Renal cortex interstitium (tissue), 15 donors: ENCODE results near the gene PLA2G2C. TPM values are rescaled to one million over a fixed set of nuclear protein-coding genes. Genes with fewer than 3 reads are reported as not detected.
"Not testable (repeated sequence)": the region's sequence is repeated elsewhere in the genome, so short reads cannot be mapped to it uniquely, and the experiment has no call there.

Experiments used
- DNase-seq, 11 donors: peaks; one replicate each; pipeline ENCODE4 v3.0.0-alpha.2; 2013; ENCODE audit warnings: low read depth in 9 of 11, low spot score in 4 of 11; ENCODE audit errors: extremely low read depth in 1 of 11
- long read RNA-seq, 16 experiments: transcript quantifications; one replicate each; lab custom pipeline, GENCODE V29; 2026
- polyA plus RNA-seq, 3 donors: library from polyadenylated mRNA; unstranded; fragments of 120-200 nt; gene quantifications; one replicate each; pipeline ENCODE4 v1.2.1, GENCODE V29; 2013; ENCODE audit not compliant: insufficient read length in 3 of 3

The PLA2G2C gene
- under 1 TPM in 2 of 3 donors, not detected in 1; 0.11 to 0.33 TPM for polyA plus RNA-seq
- long read RNA-seq, donor 1, result 0 reads
- long read RNA-seq, donor 2, result 0 reads
- long read RNA-seq, donor 3, result 0 reads
- long read RNA-seq, donor 4, result 0 reads
- long read RNA-seq, donor 5, result 0 reads
- long read RNA-seq, donor 6, result 0 reads
- long read RNA-seq, donor 7, result 0 reads
- long read RNA-seq, donor 8, result 0 reads
- long read RNA-seq, donor 9, result 0 reads
- long read RNA-seq, donor 10, result 0 reads
- long read RNA-seq, donor 11, result 0 reads
- long read RNA-seq, donor 12, result 0 reads
- long read RNA-seq, donor 13, result 0 reads
- long read RNA-seq, donor 14, result 0 reads
- long read RNA-seq, donor 15, result 0 reads
- long read RNA-seq, donor 16, result 0 reads

GRCh38 chr1:20185834-20186782 is at the start of gene PLA2G2C, which contains the start of gene UBXN10:
Gene PLA2G2C (minus strand): TSS chr1:20186518. CDS start chr1:20177363, 9,155 bp downstream.
Gene UBXN10 (plus strand): TSS chr1:20186096. CDS start chr1:20190562, 4,466 bp downstream.
- DNase-seq, result peak in 6 of 11 donors; percentile 46 to 68 (median 59)

- no peak for DNase-seq
Measured at GRCh38 chr1:20234788-20235535, 48.6 kb upstream of the PLA2G2C start.

- DNase-seq, result no peak
Measured at GRCh38 chr1:20233866-20234265, 47.5 kb upstream of the PLA2G2C start.

DNA sequence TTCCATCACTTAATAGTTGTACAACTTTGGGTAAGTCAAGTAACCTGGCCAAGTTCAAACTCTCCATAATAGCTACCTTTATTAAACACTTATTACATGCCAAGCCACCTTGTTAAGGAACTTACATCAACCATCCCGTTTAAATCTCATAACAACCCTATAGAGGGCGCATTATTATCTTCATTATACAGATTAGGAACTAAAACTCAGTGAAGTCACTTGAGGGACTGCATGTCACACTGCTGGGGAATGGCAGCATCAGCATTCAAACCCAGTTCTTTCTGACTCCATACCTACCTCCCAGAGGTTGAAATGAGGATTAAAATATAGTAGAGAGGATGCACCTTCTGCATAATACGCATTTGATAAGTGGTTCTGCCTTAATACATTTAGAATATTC is 47.1 kb upstream of the PLA2G2C start:
- no peak for DNase-seq

DNA sequence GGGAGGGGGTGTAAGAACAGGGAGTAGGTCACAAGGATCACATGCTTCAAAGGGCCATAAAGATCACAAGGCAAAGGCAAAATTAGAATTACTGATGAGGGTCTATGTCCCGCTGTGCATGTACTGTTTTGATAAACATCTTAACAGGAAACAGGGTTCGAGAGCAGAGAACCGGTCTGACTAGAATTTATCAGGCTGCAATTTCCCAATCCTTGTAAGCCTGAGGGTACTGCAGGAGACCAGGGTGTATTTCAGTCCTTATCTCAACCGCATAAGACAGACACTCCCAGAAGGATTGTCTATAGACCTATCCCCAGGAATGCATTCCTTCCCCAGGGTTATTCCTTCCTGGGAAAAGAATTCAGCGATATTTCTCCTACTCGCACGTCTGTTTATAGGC is 46.2 kb upstream of the PLA2G2C start:
- not testable (repeated sequence) for DNase-seq

DNA sequence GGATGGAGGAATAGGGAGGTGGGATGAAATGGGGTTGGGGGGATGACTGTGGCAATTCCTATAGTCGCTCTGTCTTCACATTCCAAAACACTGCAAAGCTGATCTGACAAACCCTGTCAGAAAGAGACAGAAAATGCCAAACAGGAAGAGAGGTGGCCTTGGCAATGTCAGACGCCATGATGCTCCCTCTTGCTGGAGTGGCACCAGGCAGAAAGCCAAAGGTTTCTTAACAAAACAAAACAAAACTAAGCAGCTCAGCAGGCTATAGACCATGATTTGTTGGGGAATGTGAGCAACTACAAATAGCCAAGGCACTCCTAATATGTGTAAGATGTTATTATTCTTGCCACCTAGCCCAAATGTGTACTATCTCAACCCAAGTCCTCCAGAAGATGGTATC is 42.9 kb upstream of the PLA2G2C start:
- no peak for DNase-seq

DNA sequence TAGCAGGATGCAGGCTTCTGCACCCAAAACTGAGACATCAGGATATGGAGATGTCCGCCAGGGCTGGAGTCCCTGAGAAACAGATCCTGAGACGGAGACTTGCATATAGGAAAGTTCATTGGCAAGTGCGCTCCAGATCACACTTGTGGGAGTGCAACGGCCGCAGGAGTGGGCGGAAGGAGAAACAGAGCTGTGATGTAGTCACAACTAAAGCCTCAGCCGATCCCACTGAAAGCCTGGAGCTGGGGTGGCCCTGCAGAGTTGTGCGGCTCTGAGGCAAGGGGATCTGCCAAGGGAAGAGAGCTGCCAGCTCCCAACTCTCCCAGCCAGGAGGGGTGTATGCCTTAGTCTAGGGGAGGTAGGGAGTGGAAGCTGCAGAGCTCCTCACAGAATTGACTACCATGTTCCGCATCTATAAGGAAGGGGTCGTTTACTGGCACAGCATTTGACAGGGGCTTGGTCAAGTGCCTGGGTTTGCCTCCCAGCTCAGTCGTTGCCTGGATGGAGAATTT is 42.1 kb upstream of the PLA2G2C start:
- no peak for DNase-seq

- DNase-seq, result no peak
Measured at GRCh38 chr1:20227704-20228103, 41.4 kb upstream of the PLA2G2C start.

DNA sequence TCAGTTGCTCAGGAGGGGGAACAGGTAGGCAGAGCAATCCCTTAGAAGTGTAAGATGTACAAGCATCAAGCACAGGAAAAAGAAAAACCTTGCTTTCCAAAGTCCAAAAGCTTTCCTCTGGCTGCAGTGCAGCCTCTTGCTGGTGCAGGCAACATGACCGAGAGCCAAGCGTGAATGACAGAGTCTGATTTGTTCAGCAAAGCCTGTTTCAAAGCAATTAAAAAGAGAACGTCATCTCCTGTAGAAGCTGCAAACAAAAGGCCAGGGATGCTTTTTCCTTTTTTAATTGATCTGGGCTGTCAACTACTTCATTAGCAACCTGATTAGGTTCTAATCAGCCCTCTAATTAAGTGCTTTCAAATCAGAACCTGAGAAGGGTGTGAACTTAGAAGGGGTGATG is 38.2 kb upstream of the PLA2G2C start:
- no peak for DNase-seq

DNA sequence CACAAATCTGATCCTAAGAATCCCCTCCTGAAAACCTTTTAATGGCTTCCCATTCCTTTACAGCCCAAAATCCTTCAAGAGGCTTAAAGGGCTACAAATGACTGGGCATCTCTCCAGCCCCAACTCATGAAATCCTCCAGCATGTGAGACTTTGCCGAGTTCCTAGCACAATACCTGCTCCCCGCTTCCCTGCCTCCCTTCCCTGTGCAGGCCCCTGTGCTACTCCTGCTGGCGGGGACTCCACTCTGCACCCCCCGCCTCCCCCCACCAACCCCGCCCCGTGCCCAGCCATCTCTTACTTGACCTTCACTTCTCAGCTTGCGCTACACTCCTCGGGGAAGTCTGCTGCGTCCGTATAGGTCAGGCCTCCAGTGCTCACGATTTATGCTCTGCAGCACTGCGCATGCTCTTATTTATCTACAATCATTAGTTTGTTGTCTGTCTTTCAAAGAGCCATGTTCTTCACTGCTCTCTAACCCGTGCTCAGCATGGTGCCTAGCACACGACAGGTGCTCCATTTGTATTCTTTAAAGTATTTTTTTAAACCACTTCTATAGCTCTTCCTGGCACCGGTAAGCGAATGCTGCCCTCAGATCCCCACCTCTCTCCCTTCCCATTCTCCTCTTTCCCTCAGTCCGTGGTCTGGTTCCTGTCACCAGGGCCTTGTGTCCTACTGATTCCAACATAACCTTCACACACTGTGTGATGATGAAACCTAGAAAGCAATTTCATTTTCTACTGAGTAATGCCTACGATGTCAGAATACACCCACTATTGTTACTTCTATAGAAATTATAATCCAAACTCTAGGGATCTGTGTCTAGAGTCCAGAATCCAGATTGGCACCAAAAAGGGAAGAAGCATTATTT is 37.5 kb upstream of the PLA2G2C start:
- DNase-seq, result peak in 4 of 11 donors; percentile 29 to 38 (median 33)

- DNase-seq, result no peak
Measured at GRCh38 chr1:20223106-20223505, 36.8 kb upstream of the PLA2G2C start.

DNA sequence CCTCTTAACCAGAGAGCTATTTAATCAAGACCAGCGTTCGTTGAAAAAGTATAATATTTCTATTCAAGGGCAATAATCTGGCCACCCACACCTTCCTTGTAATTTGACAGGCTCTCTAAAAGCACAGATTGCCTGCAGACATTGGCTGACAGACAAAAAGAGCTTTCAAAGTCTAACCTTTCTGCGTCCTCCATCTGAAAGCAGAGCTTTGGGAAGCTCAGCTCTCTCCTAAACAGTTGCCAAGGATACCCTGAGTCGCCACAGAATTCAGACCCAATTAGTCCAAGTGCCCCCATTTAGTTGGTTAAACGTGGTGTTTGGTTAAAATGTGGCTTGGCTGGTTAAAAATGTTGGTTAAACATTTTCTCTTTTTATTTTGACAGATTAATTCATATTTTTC is 33.7 kb upstream of the PLA2G2C start:
- DNase-seq, result no peak

- not testable (repeated sequence) for DNase-seq
Measured at GRCh38 chr1:20219053-20219452, 32.7 kb upstream of the PLA2G2C start.

- no peak for DNase-seq
Measured at GRCh38 chr1:20216574-20216973, 30.3 kb upstream of the PLA2G2C start.

DNA sequence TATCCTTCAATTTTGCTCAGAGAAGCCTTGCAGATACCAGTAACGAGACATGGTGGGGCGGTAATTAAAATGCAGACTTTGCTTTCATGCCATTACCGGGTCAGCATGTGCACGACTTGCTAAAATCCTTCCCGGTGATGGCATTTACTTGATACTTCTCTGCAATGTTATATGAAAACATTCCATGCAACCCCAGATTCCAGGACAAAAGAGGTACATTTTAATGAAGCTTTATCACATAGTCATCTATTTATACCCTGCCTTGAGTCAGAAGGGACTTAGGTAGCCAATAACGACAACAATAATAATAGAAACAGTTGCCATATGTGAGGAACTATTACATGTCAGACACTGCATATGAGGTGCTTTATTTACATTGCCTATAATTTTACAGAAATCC is 29.4 kb upstream of the PLA2G2C start:
- DNase-seq, result no peak

- DNase-seq, result peak; percentile 57 to 84 (median 75)
Measured at GRCh38 chr1:20212685-20213331, 26.5 kb upstream of the PLA2G2C start.

DNA sequence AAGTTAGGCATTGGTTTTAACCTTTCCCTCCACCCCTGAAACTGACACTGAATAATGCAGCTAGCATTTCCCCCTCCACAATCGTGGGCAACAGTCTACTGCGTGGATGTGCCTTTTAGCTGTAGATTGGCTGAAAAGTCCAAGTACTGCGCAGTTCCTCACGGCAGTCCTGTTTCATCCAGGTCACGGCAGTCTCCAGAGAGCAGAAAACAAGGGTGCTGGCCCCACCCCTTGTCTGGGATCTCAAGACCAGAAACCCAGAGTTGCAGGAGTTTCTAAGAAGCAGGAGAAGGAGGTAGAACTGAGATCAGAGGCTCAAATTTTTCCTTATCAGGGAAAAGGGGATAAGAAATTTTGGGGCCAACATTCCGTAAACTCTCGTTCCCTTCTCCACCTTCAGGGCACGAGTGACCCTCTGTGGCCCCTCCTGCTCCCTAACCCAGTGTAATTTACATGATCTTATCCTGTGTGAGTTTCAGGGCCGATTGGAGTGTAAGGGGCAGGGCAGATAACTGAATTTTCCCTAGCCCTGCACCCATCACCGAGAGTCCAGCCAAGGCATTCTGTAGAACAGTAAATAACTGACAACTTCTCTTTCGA is 25.9 kb upstream of the PLA2G2C start:
- no peak for DNase-seq
